HEK293T (cell line): ENCODE results near the gene POLR3G.

Source experiments
- CTCF ChIA-PET: fragments of 350-600 bp; formaldehyde crosslinking; extraction: SDS; loops from one replicate; lab custom pipeline; 2021; ENCODE audit warnings: antibody characterized with exemption, inconsistent platforms; lab: Yijun Ruan, JAX
- POLR2A ChIA-PET: fragments of 350-600 bp; formaldehyde crosslinking; extraction: SDS; loops from one replicate; lab custom pipeline; 2020; ENCODE audit warnings: antibody characterized with exemption, inconsistent platforms; lab: Yijun Ruan, JAX
- DNase-seq: peaks from one replicate; pipeline ENCODE4 v3.0.0; 2012; ENCODE audit warnings: mixed read lengths; ENCODE audit errors: extremely low spot score
- ARNT ChIP-seq: fragments of 450-650 bp; IDR thresholded peaks from 2 replicates; pipeline ENCODE4 v1.6.1; 2017; ENCODE audit warnings: mild to moderate bottlenecking
- BHLHE40 ChIP-seq: fragments of 450-650 bp; IDR thresholded peaks from 2 replicates; pipeline ENCODE4 v1.6.1; 2016; ENCODE audit warnings: mild to moderate bottlenecking, moderate library complexity, borderline replicate concordance
- CTBP1 ChIP-seq: fragments of 450-650 bp; IDR thresholded peaks from 2 replicates; pipeline ENCODE4 v1.6.1; 2016; ENCODE audit warnings: borderline replicate concordance
- ELF4 ChIP-seq: fragments of 450-650 bp; IDR thresholded peaks from 2 replicates; pipeline ENCODE4 v1.6.1; 2017; ENCODE audit warnings: antibody characterized with exemption
- FOXA1 ChIP-seq: fragments of 450-650 bp; IDR thresholded peaks from 2 replicates; pipeline ENCODE4 v1.6.1; 2016; ENCODE audit warnings: mild to moderate bottlenecking
- FOXK2 ChIP-seq: fragments of 450-650 bp; IDR thresholded peaks from 2 replicates; pipeline ENCODE4 v1.6.1; 2016; ENCODE audit warnings: mild to moderate bottlenecking
- FOXM1 ChIP-seq: fragments of 450-650 bp; IDR thresholded peaks from 2 replicates; pipeline ENCODE4 v1.6.1; 2017; ENCODE audit warnings: mild to moderate bottlenecking, borderline replicate concordance
- HDGF ChIP-seq: fragments of 450-650 bp; IDR thresholded peaks from 2 replicates; pipeline ENCODE4 v1.6.1; 2017; ENCODE audit warnings: antibody characterized with exemption, borderline replicate concordance
- L3MBTL2 ChIP-seq: fragments of 450-650 bp; conservative IDR thresholded peaks from 2 replicates; pipeline ENCODE4 v1.6.1; 2016; ENCODE audit warnings: mild to moderate bottlenecking
- LEF1 ChIP-seq: fragments of 450-650 bp; IDR thresholded peaks from 2 replicates; pipeline ENCODE4 v1.6.1; 2017; ENCODE audit warnings: mild to moderate bottlenecking, borderline replicate concordance
- NFRKB ChIP-seq: fragments of 450-650 bp; IDR thresholded peaks from 2 replicates; pipeline ENCODE4 v1.6.1; 2016; ENCODE audit warnings: mild to moderate bottlenecking, moderate library complexity
- SP1 ChIP-seq: fragments of 450-650 bp; IDR thresholded peaks from 2 replicates; pipeline ENCODE4 v1.6.1; 2017
- SUZ12 ChIP-seq: fragments of 450-650 bp; IDR thresholded peaks from 2 replicates; pipeline ENCODE4 v1.6.1; 2016; ENCODE audit warnings: mild to moderate bottlenecking
- TARDBP ChIP-seq: fragments of 450-650 bp; IDR thresholded peaks from 2 replicates; pipeline ENCODE4 v1.6.1; 2016
- ZNF384 ChIP-seq: fragments of 450-650 bp; IDR thresholded peaks from 2 replicates; pipeline ENCODE4 v1.6.1; 2016
- TF ChIP-seq, protein P1 (sequence below): fragments of 450-650 bp; IDR thresholded peaks from 2 replicates; pipeline ENCODE4 v1.6.1; 2016

POLR3G gene

DNA sequence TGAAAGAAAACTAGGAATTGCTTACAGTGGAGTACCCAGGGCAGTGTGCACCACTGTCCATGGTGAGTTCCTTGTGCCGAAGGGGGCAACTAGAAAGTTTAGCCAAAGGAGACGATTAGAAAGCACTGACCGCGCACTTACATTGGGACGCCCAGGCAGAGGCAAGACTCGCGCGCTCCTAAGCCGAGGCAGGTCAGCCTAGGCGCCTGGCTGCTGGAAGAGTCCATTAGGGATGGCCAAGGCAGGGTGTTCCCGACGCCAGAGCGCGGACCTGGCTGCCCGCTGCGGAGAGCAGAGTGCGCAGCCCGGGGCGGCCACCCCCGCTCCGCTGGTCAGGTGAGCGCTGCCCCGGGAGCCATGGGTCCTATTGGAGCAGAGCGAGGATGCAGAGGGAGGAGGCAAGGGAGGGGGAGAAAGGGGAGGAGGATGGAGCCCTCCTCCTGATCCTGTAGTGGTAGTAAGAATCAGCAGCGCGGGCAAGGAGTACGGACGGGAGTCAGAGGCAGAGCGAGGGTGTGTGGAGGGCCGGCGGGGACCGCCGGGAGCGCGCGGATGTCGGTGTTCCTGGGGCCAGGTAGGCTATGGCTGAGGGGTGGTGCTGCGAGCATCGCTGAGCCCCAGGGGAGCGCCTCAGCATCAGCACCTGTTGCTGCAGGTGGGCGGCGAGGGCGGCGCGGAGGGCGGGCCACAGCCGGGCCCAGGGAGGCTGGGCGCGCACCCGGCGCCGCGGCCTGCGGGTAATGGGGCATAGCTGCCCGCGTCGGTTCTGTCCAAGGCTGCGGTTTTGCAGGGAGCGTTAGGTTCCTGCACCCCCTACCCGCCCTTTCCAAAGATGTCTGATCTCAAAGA is 83.9 kb downstream of the POLR3G start, which contains the start of gene ADGRV1:
TSS of gene ADGRV1 (plus strand) at position 454 of the 849 bp plus-strand sequence. CDS start at position 553, 99 bp downstream.
- DNase-seq, result peak; percentile 92
- ChIA-PET POLR2A (interaction anchor here (0.7 to 2.3 kb wide), 10 partner anchors 9 to 148 kb away, joined by 3 to 11 read pairs (median 5); partner anchors contain the start of genes CETN3, MBLAC2 and POLR3G), CTCF (no interaction called here)
- TF ChIP-seq ARNT (no peak; the same call in 1 of the 2 replicates), FOXM1 (peak; percentile 95), ZNF384 (no peak), L3MBTL2 (no peak), CTBP1 (peak; percentile 90), BHLHE40 (peak; percentile 84), ELF4 (0 out of 2 replicates have a peak, but pooled peaks have one; percentile 19)
- TF ChIP-seq, protein P1, sequence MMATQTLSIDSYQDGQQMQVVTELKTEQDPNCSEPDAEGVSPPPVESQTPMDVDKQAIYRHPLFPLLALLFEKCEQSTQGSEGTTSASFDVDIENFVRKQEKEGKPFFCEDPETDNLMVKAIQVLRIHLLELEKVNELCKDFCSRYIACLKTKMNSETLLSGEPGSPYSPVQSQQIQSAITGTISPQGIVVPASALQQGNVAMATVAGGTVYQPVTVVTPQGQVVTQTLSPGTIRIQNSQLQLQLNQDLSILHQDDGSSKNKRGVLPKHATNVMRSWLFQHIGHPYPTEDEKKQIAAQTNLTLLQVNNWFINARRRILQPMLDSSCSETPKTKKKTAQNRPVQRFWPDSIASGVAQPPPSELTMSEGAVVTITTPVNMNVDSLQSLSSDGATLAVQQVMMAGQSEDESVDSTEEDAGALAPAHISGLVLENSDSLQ, result no peak

GRCh38 chr5:90560771-90561170 is 86.1 kb downstream of the POLR3G start:
- no peak for DNase-seq
- TF ChIP-seq CTBP1 (no peak), TARDBP (no peak), ELF4 (no peak), LEF1 (no peak), HDGF (no peak), BHLHE40 (no peak), FOXK2 (no peak), FOXM1 (no peak), NFRKB (no peak), L3MBTL2 (no peak), SP1 (no peak)
- TF ChIP-seq, protein P1, result no peak
- CTCF ChIA-PET, result no interaction called here
- POLR2A ChIA-PET, result interaction anchor here (1.3 to 1.9 kb wide), 2 partner anchors 11 to 13 kb away, joined by 4 to 6 read pairs; no protein-coding TSS in a partner anchor

GRCh38 chr5:90561766-90562165 is 87.1 kb downstream of the POLR3G start:
- POLR2A ChIA-PET, result interaction anchor here (1.7 to 1.9 kb wide), 2 partner anchors 10 to 14 kb away, joined by 4 to 5 read pairs; no protein-coding TSS in a partner anchor
- CTCF ChIA-PET, result interaction anchor here (0.5 to 1.2 kb wide), 2 partner anchors 15 to 36 kb away, joined by 3 read pairs; no protein-coding TSS in a partner anchor
- DNase-seq, result no peak
- no peak for TF ChIP-seq TARDBP
- TF ChIP-seq ZNF384, result no peak
- no peak for TF ChIP-seq CTBP1
- no peak for TF ChIP-seq L3MBTL2
- TF ChIP-seq BHLHE40, result no peak
- TF ChIP-seq ELF4, result no peak
- TF ChIP-seq FOXM1, result no peak
- no peak for TF ChIP-seq SP1
- no peak for TF ChIP-seq HDGF

DNA sequence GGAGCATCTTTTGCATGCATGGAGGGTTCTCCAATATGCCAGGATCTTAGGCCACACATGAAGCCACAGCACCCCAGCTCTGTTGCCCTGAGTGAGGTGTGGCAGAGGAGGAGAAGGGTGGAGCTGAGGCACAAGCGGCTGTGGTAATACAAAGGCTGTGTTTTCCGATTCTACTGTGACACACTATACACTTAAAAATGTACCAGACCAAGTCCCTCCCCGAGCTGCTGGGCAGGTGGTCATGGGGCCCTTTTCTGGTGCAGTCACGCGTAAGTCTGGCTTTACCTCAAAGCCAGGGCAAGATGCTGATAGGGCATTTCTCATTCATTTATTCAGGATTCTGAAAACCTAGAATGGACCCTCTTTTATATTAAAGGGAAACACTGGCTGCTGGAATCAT is 87.7 kb downstream of the POLR3G start:
- CTCF ChIA-PET, result interaction anchor here (1.2 kb wide), 1 partner anchor 15 kb away, joined by 3 read pairs; no protein-coding TSS in a partner anchor

GRCh38 chr5:90563108-90563507 is 88.4 kb downstream of the POLR3G start:
- CTCF ChIA-PET, result no interaction called here
- TF ChIP-seq FOXA1, result no peak
- no peak for TF ChIP-seq TARDBP
- no peak for TF ChIP-seq BHLHE40
- no peak for DNase-seq
- POLR2A ChIA-PET, result interaction anchor here (1.6 to 1.7 kb wide), 2 partner anchors 8 to 153 kb away, joined by 5 to 6 read pairs; partner anchors contain the start of gene CETN3

More for the DNA sequence above, 87.7 kb downstream of the POLR3G start:
- no peak for DNase-seq
- POLR2A ChIA-PET, result interaction anchor here (0.8 to 1.7 kb wide), 2 partner anchors 9 to 10 kb away, joined by 3 to 5 read pairs; no protein-coding TSS in a partner anchor
- TF ChIP-seq BHLHE40 (no peak), FOXA1 (no peak), NFRKB (no peak), LEF1 (no peak), CTBP1 (no peak), TARDBP (no peak), SP1 (no peak), L3MBTL2 (no peak), FOXK2 (no peak), ELF4 (no peak), HDGF (no peak), ARNT (no peak), SUZ12 (no peak), FOXM1 (no peak), ZNF384 (no peak)
- TF ChIP-seq, protein P1, result no peak
